GM12873 (cell line): ENCODE results near the gene ZFYVE27.

ENCODE experiments used
- CTCF ChIP-seq: IDR thresholded peaks from 2 replicates; pipeline ENCODE4 v1.5.1; 2012; ENCODE audit warnings: low read depth, mild to moderate bottlenecking, moderate library complexity, low read length, control low read depth; ENCODE audit not compliant: insufficient read depth; ENCODE audit errors: missing control alignments

ZFYVE27 gene

GRCh38 chr10:97784200-97784810 is 47.4 kb downstream of the ZFYVE27 start:
- TF ChIP-seq CTCF = no peak

- no peak for TF ChIP-seq CTCF
Measured at GRCh38 chr10:97785231-97785630, 48.3 kb downstream of the ZFYVE27 start.

- no peak for TF ChIP-seq CTCF
Measured at GRCh38 chr10:97785731-97786130, 48.8 kb downstream of the ZFYVE27 start.

GRCh38 chr10:97788552-97789442 is 51.9 kb downstream of the ZFYVE27 start:
- TF ChIP-seq CTCF = no peak

GRCh38 chr10:97789770-97790397 is 53.0 kb downstream of the ZFYVE27 start:
- no peak for TF ChIP-seq CTCF

- peak; percentile 96 for TF ChIP-seq CTCF
Measured at GRCh38 chr10:97791824-97792721, 55.1 kb downstream of the ZFYVE27 start.
